22Rv1 (cell line): ENCODE results near the gene SFMBT1.

Source experiments
- ZFX ChIP-seq: fragments of 450-650 bp; IDR thresholded peaks from 2 replicates; pipeline ENCODE4 v1.6.1; 2017; ENCODE audit warnings: antibody characterized with exemption, borderline replicate concordance
- TF ChIP-seq, protein P1 (sequence below): fragments of 450-650 bp; IDR thresholded peaks from 2 replicates; pipeline ENCODE4 v1.5.1; 2017; ENCODE audit warnings: mild to moderate bottlenecking

GRCh38 chr3:53069422-53070068 is 23.7 kb upstream of the SFMBT1 start:
- TF ChIP-seq, protein P1, sequence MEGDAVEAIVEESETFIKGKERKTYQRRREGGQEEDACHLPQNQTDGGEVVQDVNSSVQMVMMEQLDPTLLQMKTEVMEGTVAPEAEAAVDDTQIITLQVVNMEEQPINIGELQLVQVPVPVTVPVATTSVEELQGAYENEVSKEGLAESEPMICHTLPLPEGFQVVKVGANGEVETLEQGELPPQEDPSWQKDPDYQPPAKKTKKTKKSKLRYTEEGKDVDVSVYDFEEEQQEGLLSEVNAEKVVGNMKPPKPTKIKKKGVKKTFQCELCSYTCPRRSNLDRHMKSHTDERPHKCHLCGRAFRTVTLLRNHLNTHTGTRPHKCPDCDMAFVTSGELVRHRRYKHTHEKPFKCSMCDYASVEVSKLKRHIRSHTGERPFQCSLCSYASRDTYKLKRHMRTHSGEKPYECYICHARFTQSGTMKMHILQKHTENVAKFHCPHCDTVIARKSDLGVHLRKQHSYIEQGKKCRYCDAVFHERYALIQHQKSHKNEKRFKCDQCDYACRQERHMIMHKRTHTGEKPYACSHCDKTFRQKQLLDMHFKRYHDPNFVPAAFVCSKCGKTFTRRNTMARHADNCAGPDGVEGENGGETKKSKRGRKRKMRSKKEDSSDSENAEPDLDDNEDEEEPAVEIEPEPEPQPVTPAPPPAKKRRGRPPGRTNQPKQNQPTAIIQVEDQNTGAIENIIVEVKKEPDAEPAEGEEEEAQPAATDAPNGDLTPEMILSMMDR: no peak
- no peak for TF ChIP-seq ZFX
